Stimulated activated CD4-positive, alpha-beta T cell treated with anti-CD3 and anti-CD28 coated beads, Interleukin-1b, Interleukin-23, amount 100 ng/mL, for 24 hours (primary cell): ENCODE results near the gene FAHD1.
A peak's percentile ranks its signal among the peaks of the same experiment; 100 is the strongest.

Source experiments
- DNase-seq, 4 experiments: peaks; one replicate each; pipeline ENCODE4 v3.0.0-alpha.2; 2020; ENCODE audit warnings: low read depth in 4 of 4, low spot score in 1 of 4

Gene FAHD1

DNA sequence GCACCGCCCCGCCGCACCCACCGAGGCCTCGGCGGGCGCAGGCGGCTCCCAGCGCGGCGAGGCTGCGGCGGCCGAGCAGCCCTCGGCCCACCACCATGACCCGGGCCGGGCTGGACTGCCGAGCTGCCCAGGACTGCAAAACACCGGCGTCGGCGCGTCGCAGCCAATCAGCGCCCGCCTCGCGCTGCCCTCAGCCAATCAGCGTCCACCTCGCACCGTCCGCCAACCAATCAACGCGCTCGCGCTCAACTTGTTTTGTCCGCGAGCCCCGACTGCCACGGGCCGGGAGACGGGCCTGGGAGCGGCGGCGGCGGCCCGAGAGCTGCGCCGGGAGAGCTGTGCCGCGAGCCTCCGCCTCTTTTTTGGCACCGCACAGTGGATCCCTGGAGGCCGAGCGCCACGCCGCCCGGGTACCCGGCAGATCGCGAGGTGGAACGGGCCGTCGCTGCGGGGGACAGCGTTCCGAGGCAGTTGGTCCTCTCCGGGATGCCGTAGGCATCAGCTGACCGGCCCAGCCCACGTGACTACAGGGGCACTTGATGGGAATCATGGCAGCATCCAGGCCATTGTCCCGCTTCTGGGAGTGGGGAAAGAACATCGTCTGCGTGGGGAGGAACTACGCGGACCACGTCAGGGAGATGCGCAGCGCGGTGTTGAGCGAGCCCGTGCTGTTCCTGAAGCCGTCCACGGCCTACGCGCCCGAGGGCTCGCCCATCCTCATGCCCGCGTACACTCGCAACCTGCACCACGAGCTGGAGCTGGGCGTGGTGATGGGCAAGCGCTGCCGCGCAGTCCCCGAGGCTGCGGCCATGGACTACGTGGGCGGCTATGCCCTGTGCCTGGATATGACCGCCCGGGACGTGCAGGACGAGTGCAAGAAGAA is at the start of gene FAHD1, which contains the start of gene HAGH:
TSS of gene FAHD1 (plus strand) at position 516 of the 883 bp plus-strand sequence. CDS start at position 549, 33 bp downstream.
TSS of gene HAGH (minus strand) at position 135 of the 883 bp plus-strand sequence. CDS start at position 97, 38 bp downstream.
- DNase-seq = peak; percentile 71 to 88 (median 80)

DNA sequence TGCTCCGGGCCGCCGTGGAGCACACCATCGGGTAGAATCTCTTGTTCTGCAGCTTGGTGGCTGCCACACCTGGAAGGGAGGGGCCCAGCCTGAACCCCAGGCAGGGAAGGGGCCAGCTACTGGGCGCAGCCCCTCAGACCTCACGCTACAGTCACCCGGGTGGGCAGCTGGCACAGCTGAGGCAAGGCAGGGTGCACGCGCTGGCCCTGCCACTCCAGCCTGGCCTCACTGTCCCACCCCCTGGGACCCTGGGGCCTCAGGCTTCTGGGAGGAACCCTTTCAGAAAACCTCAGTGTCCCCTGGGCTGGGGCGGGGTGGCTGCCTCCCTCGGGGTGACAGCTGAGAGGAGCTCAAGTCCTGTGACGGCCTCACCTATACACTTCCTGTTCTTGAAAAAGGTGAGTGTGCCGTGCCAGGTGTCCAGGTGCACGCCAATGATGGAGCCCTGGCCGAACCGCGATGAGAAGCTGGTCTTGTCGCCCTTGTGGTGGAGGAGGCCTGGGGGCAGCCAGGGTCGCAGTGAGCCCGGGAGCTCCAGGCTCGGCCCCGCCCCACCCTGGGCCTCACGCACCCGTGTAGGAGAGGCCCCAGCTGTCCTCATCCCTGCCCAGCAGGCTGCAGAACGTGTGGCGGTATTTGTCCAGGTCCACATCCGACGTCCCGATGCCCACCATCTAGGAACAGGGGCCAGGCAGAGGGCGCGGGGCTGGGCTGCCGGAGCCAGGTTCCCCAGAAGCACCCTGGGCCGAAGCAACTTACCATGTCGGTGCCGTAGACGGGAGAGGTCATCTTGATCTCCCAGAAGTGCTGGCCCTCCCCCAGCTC is 49.4 kb upstream of the FAHD1 start:
- no peak for DNase-seq

GRCh38 chr16:1778200-1779179 is 48.5 kb upstream of the FAHD1 start:
- no peak for DNase-seq

- no peak for DNase-seq
These were observed 47.7 kb upstream of the FAHD1 start for GRCh38 chr16:1779234-1779701.

- no peak for DNase-seq
These were observed 47.0 kb upstream of the FAHD1 start for GRCh38 chr16:1779741-1780676.

DNA sequence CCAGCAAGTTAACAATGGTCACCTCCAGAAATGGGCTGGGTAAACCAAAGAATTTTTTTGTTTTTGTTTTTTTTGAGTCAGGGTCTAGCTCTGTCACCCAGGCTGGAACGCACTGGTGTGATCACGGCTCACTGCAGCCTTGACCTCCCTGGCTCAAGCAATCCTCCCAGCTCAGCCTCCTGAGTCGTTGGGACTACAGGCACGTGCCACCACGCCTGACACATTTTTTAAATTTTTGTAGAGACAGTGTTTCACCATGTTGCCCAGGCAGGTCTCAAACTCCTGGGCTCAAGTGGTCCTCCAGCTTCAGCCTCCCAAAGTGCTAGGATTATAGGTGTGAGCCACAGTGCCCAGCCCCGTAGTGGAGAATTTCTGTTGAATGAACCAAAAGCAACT is 46.3 kb upstream of the FAHD1 start:
- no peak for DNase-seq

DNA sequence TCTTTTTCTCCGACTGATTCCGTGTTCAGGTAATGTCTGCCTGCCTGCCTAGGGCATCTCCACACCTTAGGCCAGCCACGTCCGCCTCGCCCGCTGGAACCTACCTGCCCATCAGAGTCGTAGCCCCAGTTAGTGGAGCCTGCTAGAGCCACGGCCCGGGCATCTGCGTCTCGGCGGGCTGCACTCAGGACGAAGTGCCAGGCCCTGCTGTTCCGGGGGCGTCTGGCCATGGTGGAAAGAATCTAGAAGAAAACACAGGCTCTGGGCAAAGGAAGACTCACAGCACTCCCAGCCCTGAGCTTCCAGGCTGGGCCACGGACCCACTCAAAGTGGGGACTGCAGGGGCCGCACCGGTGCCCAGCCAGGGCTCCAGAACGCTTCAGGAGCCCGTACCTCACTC is 45.8 kb upstream of the FAHD1 start:
- DNase-seq = no peak

- DNase-seq = no peak
These were observed 45.1 kb upstream of the FAHD1 start for GRCh38 chr16:1781758-1782407.

GRCh38 chr16:1782408-1783264 is 44.4 kb upstream of the FAHD1 start, which contains the start of the genes NUBP2 and SPSB3:
TSS of gene NUBP2 (plus strand) at chr16:1782960. CDS start at chr16:1783021, 61 bp downstream.
TSS of gene SPSB3 (minus strand) at chr16:1782571. CDS start at chr16:1781483, 1,088 bp downstream.
- DNase-seq = peak; percentile 89 to 98 (median 94)

GRCh38 chr16:1784977-1785845 is 41.8 kb upstream of the FAHD1 start:
- no peak for DNase-seq

- DNase-seq = no peak
These were observed 41.2 kb upstream of the FAHD1 start for GRCh38 chr16:1785846-1786170.

- DNase-seq = no peak
These were observed 40.6 kb upstream of the FAHD1 start for GRCh38 chr16:1786242-1787055.

- no peak for DNase-seq
These were observed 40.0 kb upstream of the FAHD1 start for GRCh38 chr16:1787056-1787321.

GRCh38 chr16:1787322-1788094 is 39.5 kb upstream of the FAHD1 start:
- no peak for DNase-seq

DNA sequence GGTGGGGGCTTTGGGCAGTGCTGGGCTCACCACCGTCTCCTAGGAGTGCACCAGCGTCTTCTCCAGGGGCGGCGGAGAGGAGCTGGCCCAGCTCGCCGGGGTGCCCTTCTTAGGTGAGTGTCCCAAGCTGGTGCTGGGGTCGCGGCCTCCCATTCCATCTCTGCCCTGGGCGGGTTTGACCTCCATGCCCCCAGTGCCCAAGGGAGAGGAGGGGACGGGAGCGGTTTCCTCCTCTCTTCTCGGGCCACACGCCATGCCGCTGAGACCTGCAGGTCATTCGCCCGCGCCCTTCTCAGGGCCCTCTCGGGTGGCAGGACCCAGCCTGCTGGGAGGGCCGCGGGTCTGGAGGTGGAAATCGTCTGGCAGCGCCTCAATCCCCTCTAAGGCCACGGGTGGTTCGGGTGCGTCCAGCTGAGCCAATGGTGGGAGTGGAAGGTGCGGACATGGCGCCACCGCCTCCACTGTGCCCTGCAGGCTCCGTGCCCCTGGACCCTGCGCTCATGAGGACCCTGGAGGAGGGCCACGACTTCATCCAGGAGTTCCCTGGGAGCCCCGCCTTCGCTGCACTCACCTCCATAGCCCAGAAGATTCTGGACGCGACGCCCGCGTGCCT is 38.8 kb upstream of the FAHD1 start:
- no peak for DNase-seq
